Measurements from ENCODE around the gene UTP18.
"Not testable (repeated sequence)": the region's sequence is repeated elsewhere in the genome, so short reads cannot be mapped to it uniquely, and the experiment has no call there.

UTP18 gene

DNA sequence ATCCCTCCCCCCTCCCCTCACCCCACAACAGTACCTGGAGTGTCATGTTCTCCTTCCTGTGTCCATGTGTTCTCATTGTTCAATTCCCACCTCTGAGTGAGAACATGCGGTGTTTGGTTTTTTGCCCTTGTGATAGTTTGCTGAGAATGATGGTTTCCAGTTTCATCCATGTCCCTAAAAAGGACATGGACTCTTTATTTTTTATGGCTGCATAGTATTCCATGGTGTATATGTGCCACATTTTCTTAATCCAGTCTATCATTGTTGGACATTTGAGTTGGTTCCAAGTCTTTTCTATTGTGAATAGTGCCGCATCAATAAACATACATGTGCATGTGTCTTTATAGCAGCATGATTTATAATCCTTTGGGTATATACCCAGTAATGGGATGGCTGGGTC is 34.0 kb downstream of the UTP18 start:
- H3K27ac ChIP-seq (ENCODE audit: low read depth, low read length); H3K4me1 ChIP-seq (ENCODE audit: control insufficient read depth, insufficient read depth, low read length); H3K27me3 ChIP-seq (ENCODE audit: control insufficient read depth, insufficient read depth, low read length); H3K9ac ChIP-seq (ENCODE audit: low read depth, low read length); H3K9me3 ChIP-seq (ENCODE audit: control insufficient read depth, insufficient read depth, low read length); H3K4me3 ChIP-seq (ENCODE audit: low read depth, low read length): not testable (repeated sequence)
- peaks cover 75% of the 10 kb centered on the region for H3K36me3 ChIP-seq (ENCODE audit: control insufficient read depth, insufficient read depth, low read length)

- no peak overlapping the region for H3K9ac ChIP-seq (ENCODE audit: low read depth, low read length)
- peaks cover 36% of the 10 kb centered on the region for H3K36me3 ChIP-seq (ENCODE audit: control insufficient read depth, insufficient read depth, low read length)
- H3K27me3 ChIP-seq (ENCODE audit: control insufficient read depth, insufficient read depth, low read length), result no peaks in the 10 kb centered on the region
- peaks cover 24% of the 10 kb centered on the region for H3K4me1 ChIP-seq (ENCODE audit: control insufficient read depth, insufficient read depth, low read length)
- no peak overlapping the region for H3K4me3 ChIP-seq (ENCODE audit: low read depth, low read length)
- no peaks in the 10 kb centered on the region for H3K9me3 ChIP-seq (ENCODE audit: control insufficient read depth, insufficient read depth, low read length)
- peak overlapping the region; percentile 18 for H3K27ac ChIP-seq (ENCODE audit: low read depth, low read length)
These were observed 38.4 kb downstream of the UTP18 start for GRCh38 chr17:51298508-51299371.

DNA sequence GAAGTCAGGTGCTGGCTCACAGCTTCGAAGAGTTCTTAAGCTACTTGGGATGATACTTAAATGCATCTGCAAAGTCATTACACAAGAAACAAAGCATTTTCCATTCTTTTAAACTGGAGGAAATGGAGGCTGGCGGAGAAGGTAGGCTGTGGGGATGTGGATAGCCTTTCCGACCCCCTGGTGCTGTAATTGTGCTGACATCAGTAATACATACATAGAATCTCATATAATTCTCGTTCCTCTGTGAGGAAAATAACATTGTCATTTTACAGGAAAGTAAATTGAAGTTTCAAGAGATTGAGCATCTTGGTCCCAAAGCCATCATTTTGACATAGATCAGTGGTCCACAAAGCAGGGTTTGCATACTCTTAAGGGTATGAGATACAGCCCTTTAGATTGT is 39.5 kb downstream of the UTP18 start:
- no peaks in the 10 kb centered on the region for H3K27me3 ChIP-seq (ENCODE audit: control insufficient read depth, insufficient read depth, low read length)
- H3K9me3 ChIP-seq (ENCODE audit: control insufficient read depth, insufficient read depth, low read length), result peaks cover 4% of the 10 kb centered on the region; the same call in 1 of the 2 replicates
- peaks cover 24% of the 10 kb centered on the region for H3K4me1 ChIP-seq (ENCODE audit: control insufficient read depth, insufficient read depth, low read length)
- H3K27ac ChIP-seq (ENCODE audit: low read depth, low read length), result no peak overlapping the region
- no peak overlapping the region for H3K4me3 ChIP-seq (ENCODE audit: low read depth, low read length)
- H3K9ac ChIP-seq (ENCODE audit: low read depth, low read length), result no peak overlapping the region
- peaks cover 31% of the 10 kb centered on the region for H3K36me3 ChIP-seq (ENCODE audit: control insufficient read depth, insufficient read depth, low read length)

GRCh38 chr17:51305182-51305581 is 44.8 kb downstream of the UTP18 start:
- Histone ChIP-seq H3K4me1 (ENCODE audit: control insufficient read depth, insufficient read depth, low read length) (peaks cover 19% of the 10 kb centered on the region), H3K4me3 (ENCODE audit: low read depth, low read length) (no peak overlapping the region), H3K9ac (ENCODE audit: low read depth, low read length) (no peak overlapping the region), H3K9me3 (ENCODE audit: control insufficient read depth, insufficient read depth, low read length) (peaks cover 8% of the 10 kb centered on the region; the same call in 1 of the 2 replicates), H3K27me3 (ENCODE audit: control insufficient read depth, insufficient read depth, low read length) (no peaks in the 10 kb centered on the region), H3K27ac (ENCODE audit: low read depth, low read length) (no peak overlapping the region), H3K36me3 (ENCODE audit: control insufficient read depth, insufficient read depth, low read length) (no peaks in the 10 kb centered on the region)

- H3K36me3 ChIP-seq (ENCODE audit: control insufficient read depth, insufficient read depth, low read length); H3K4me3 ChIP-seq (ENCODE audit: low read depth, low read length); H3K27me3 ChIP-seq (ENCODE audit: control insufficient read depth, insufficient read depth, low read length); H3K4me1 ChIP-seq (ENCODE audit: control insufficient read depth, insufficient read depth, low read length); H3K9ac ChIP-seq (ENCODE audit: low read depth, low read length); H3K27ac ChIP-seq (ENCODE audit: low read depth, low read length): not testable (repeated sequence)
- peaks cover 13% of the 10 kb centered on the region for H3K9me3 ChIP-seq (ENCODE audit: control insufficient read depth, insufficient read depth, low read length)
These were observed 51.7 kb downstream of the UTP18 start for GRCh38 chr17:51312003-51312402.

- Histone ChIP-seq H3K4me3 (ENCODE audit: low read depth, low read length) (no peak overlapping the region), H3K9me3 (ENCODE audit: control insufficient read depth, insufficient read depth, low read length) (peaks cover 30% of the 10 kb centered on the region), H3K36me3 (ENCODE audit: control insufficient read depth, insufficient read depth, low read length) (no peaks in the 10 kb centered on the region), H3K27ac (ENCODE audit: low read depth, low read length) (no peak overlapping the region), H3K9ac (ENCODE audit: low read depth, low read length) (no peak overlapping the region), H3K27me3 (ENCODE audit: control insufficient read depth, insufficient read depth, low read length) (no peaks in the 10 kb centered on the region), H3K4me1 (ENCODE audit: control insufficient read depth, insufficient read depth, low read length) (no peaks in the 10 kb centered on the region)
These were observed 58.8 kb downstream of the UTP18 start for GRCh38 chr17:51319186-51319585.

GRCh38 chr17:51322390-51323029 is 62.2 kb downstream of the UTP18 start:
- Histone ChIP-seq H3K36me3 (ENCODE audit: control insufficient read depth, insufficient read depth, low read length) (no peaks in the 10 kb centered on the region), H3K4me1 (ENCODE audit: control insufficient read depth, insufficient read depth, low read length) (no peaks in the 10 kb centered on the region), H3K4me3 (ENCODE audit: low read depth, low read length) (no peak overlapping the region), H3K9me3 (ENCODE audit: control insufficient read depth, insufficient read depth, low read length) (peaks cover 13% of the 10 kb centered on the region), H3K27ac (ENCODE audit: low read depth, low read length) (no peak overlapping the region), H3K27me3 (ENCODE audit: control insufficient read depth, insufficient read depth, low read length) (no peaks in the 10 kb centered on the region), H3K9ac (ENCODE audit: low read depth, low read length) (no peak overlapping the region)

- Histone ChIP-seq H3K27ac (ENCODE audit: low read depth, low read length) (no peak overlapping the region), H3K4me1 (ENCODE audit: control insufficient read depth, insufficient read depth, low read length) (no peaks in the 10 kb centered on the region), H3K27me3 (ENCODE audit: control insufficient read depth, insufficient read depth, low read length) (no peaks in the 10 kb centered on the region), H3K9me3 (ENCODE audit: control insufficient read depth, insufficient read depth, low read length) (no peaks in the 10 kb centered on the region), H3K4me3 (ENCODE audit: low read depth, low read length) (no peak overlapping the region), H3K9ac (ENCODE audit: low read depth, low read length) (no peak overlapping the region), H3K36me3 (ENCODE audit: control insufficient read depth, insufficient read depth, low read length) (no peaks in the 10 kb centered on the region)
These were observed 65.1 kb downstream of the UTP18 start for GRCh38 chr17:51325471-51325870.

- not testable (repeated sequence) for H3K9ac ChIP-seq (ENCODE audit: low read depth, low read length); H3K4me1 ChIP-seq (ENCODE audit: control insufficient read depth, insufficient read depth, low read length); H3K27me3 ChIP-seq (ENCODE audit: control insufficient read depth, insufficient read depth, low read length); H3K36me3 ChIP-seq (ENCODE audit: control insufficient read depth, insufficient read depth, low read length); H3K4me3 ChIP-seq (ENCODE audit: low read depth, low read length); H3K27ac ChIP-seq (ENCODE audit: low read depth, low read length); H3K9me3 ChIP-seq (ENCODE audit: control insufficient read depth, insufficient read depth, low read length)
These were observed 70.6 kb downstream of the UTP18 start for GRCh38 chr17:51330861-51331503.

- no peaks in the 10 kb centered on the region for H3K36me3 ChIP-seq (ENCODE audit: control insufficient read depth, insufficient read depth, low read length)
- no peak overlapping the region for H3K27ac ChIP-seq (ENCODE audit: low read depth, low read length)
These were observed 74.8 kb downstream of the UTP18 start for GRCh38 chr17:51335006-51335590.

More at GRCh38 chr17:51335006-51335590, 74.8 kb downstream of the UTP18 start:
- H3K27me3 ChIP-seq (ENCODE audit: control insufficient read depth, insufficient read depth, low read length), result no peaks in the 10 kb centered on the region
- H3K4me3 ChIP-seq (ENCODE audit: low read depth, low read length), result no peak overlapping the region
- no peaks in the 10 kb centered on the region for H3K4me1 ChIP-seq (ENCODE audit: control insufficient read depth, insufficient read depth, low read length)
- H3K9me3 ChIP-seq (ENCODE audit: control insufficient read depth, insufficient read depth, low read length), result peaks cover 7% of the 10 kb centered on the region
- no peak overlapping the region for H3K9ac ChIP-seq (ENCODE audit: low read depth, low read length)

Measured in HUES48 (cell line).